Pancreas (tissue), 10 donors: Measurements from ENCODE around the gene CEP63. TPM values are rescaled to one million over a fixed set of nuclear protein-coding genes. Genes with fewer than 3 reads are reported as not detected.

Source experiments
- ATAC-seq, 4 donors: fragments of 200-7000 bp; cut with Tn5 transposase; one replicate each; pipeline versions ENCODE4 v1.8.0 to v1.9.1; 2020; ENCODE audit warnings: mild to moderate bottlenecking in 4 of 4, moderate library complexity in 4 of 4
- DNase-seq, 6 donors: peaks; one replicate each; pipeline ENCODE4 v3.0.0-alpha.2; 2020
- FAIRE-seq: peaks from 2 replicates; lab custom pipeline; 2012; peaks lifted over from hg19 to GRCh38; lab: Jason Lieb, UNC
- H3K27ac ChIP-seq, 4 donors: fragments of 200-600 bp; sonication (generic); 1 replicate in 3 of 4; 2 replicates in 1 of 4; pipeline versions ENCODE4 v1.5.0 to v1.8.0; 2020
- H3K27me3 ChIP-seq, 4 donors: fragments of 200-600 bp; one replicate each; pipeline ENCODE4 v1.8.0; 2021
- H3K36me3 ChIP-seq, 3 donors: fragments of 200-600 bp; sonication (generic) in 1 of 3; one replicate each; pipeline versions ENCODE4 v1.5.0 to v1.8.0; 2020 to 2021
- H3K4me1 ChIP-seq, 3 donors: fragments of 200-600 bp; one replicate each; pipeline ENCODE4 v1.8.0; 2021
- H3K4me3 ChIP-seq, 4 donors: fragments of 200-600 bp; sonication (generic) in 2 of 4; one replicate each; pipeline versions ENCODE4 v1.5.0 to v1.8.0; 2020 to 2021
- H3K9me3 ChIP-seq, 4 donors: fragments of 200-600 bp; one replicate each; pipeline ENCODE4 v1.8.0; 2021
- CTCF ChIP-seq, 4 donors: fragments of 200-600 bp; sonication (generic) in 3 of 4; IDR thresholded peaks; one replicate each; pipeline versions ENCODE4 v1.5.0 to v1.8.0; 2021; ENCODE audit warnings: antibody characterized with exemption in 4 of 4
- WGBS, 2 donors: extraction: QIAGEN DNeasy Blood & Tissue Kit; methylation state at CpG; one replicate each; pipeline ENCODE4 v1.1.7; 2013; 5-methylcytosine and 5-hydroxymethylcytosine counted together
- intact Hi-C, 3 donors: fragments of 100-400 bp; cut with DNase I; formaldehyde crosslinking; loops; one replicate each; pipeline versions ENCODE4 v1.11.1 to v1.14.2; 2022
- polyA plus RNA-seq, 2 donors: library from polyadenylated mRNA; stranded (reverse); fragments of 200-250 nt; gene quantifications; one replicate each; pipeline ENCODE4 v1.2.3, GENCODE V29; 2013
- total RNA-seq, 6 donors: library from RNA; stranded (reverse); fragmentation: NEBNext Ultra II Directional in 4 of 6; extraction: Animal tissue kit (Norgen Biotek cat#: 25700) in 4 of 6; gene quantifications; one replicate each; pipeline versions ENCODE4 v1.2.1 to v1.2.4, GENCODE V29; 2021 to 2023
- donor health status: healthy with polysubstance abuse.
- donor health status: DM: no; HTN: no; CAD: no; lungs with moderate emphysema.
- donor health status: DM: no; HTN: no; CAD: no.
- donor health status: control.
- donor health status: control.
- donor health status: Bipolar disorder and iron deficiency.
- donor health status: DM: yes; HTN: yes; CAD: no.
- donor health status: DM: no; HTN: no; CAD: no.
- donor health status: DM: no; HTN: no; CAD: no.
- donor health status: DM: yes; HTN: yes; CAD: no.

CEP63 gene
- total and polyA plus RNA-seq, 8 donors, result 8.9 to 17.2 (median 11.4) TPM

GRCh38 chr3:134545818-134546217, 60.0 kb downstream of the CEP63 start:
- no peaks in the 10 kb centered on the region for H3K4me1 ChIP-seq
- WGBS, 2 donors, result 95 to 99% methylated on average over 2 of the region's 2 CpGs
- H3K27ac ChIP-seq, result no peak overlapping the region
- DNase-seq (no peak), FAIRE-seq (no peak), ATAC-seq (no peak)
- H3K27me3 ChIP-seq, result no peaks in the 10 kb centered on the region
- H3K36me3 ChIP-seq, result peaks cover 0 to 16% (median 14%) of the 10 kb centered on the region in 3 donors
- intact Hi-C loops, result no loop called here
- no peaks in the 10 kb centered on the region for H3K9me3 ChIP-seq
- no peak for TF ChIP-seq CTCF (IDR thresholded peaks at IDR 0.05)
- H3K4me3 ChIP-seq, result no peak overlapping the region

- Histone ChIP-seq H3K4me3 (no peak overlapping the region), H3K4me1 (no peaks in the 10 kb centered on the region), H3K36me3 (peaks cover 0 to 33% (median 17%) of the 10 kb centered on the region in 3 donors), H3K9me3 (no peaks in the 10 kb centered on the region), H3K27me3 (no peaks in the 10 kb centered on the region), H3K27ac (no peak overlapping the region)
- DNase-seq (no peak), FAIRE-seq (no peak), ATAC-seq (no peak)
- intact Hi-C loops, result no loop called here
- no peak for TF ChIP-seq CTCF (IDR thresholded peaks at IDR 0.05)
Observed at GRCh38 chr3:134552784-134553183, 66.9 kb downstream of the CEP63 start.

- H3K27ac ChIP-seq, result no peak overlapping the region
- ATAC-seq (no peak), DNase-seq (no peak), FAIRE-seq (no peak)
- no peaks in the 10 kb centered on the region for H3K9me3 ChIP-seq
- H3K36me3 ChIP-seq, result peaks cover 0 to 11% (median 0%) of the 10 kb centered on the region in 3 donors
- no peaks in the 10 kb centered on the region for H3K27me3 ChIP-seq
- WGBS, 2 donors, result 96 to 97% methylated on average over 3 of the region's 3 CpGs
- no peak for TF ChIP-seq CTCF (IDR thresholded peaks at IDR 0.05)
- intact Hi-C loops, result no loop called here
- H3K4me3 ChIP-seq, result no peak overlapping the region
- no peaks in the 10 kb centered on the region for H3K4me1 ChIP-seq
Observed at GRCh38 chr3:134559591-134559990, 73.7 kb downstream of the CEP63 start.

- no peaks in the 10 kb centered on the region for H3K27me3 ChIP-seq
- intact Hi-C loops, result no loop called here
- peaks cover 0 to 11% (median 0%) of the 10 kb centered on the region in 3 donors for H3K36me3 ChIP-seq
- H3K9me3 ChIP-seq, result no peaks in the 10 kb centered on the region
- H3K27ac ChIP-seq, result no peak overlapping the region
- ATAC-seq, result no peak
- 93 to 98% methylated on average over 4 of the region's 4 CpGs for WGBS, 2 donors
- no peak overlapping the region for H3K4me3 ChIP-seq
- no peak for TF ChIP-seq CTCF (IDR thresholded peaks at IDR 0.05)
- no peak for FAIRE-seq
- no peaks in the 10 kb centered on the region for H3K4me1 ChIP-seq
- no peak for DNase-seq
Observed at GRCh38 chr3:134562055-134562454, 76.2 kb downstream of the CEP63 start.

- Histone ChIP-seq H3K36me3 (peaks cover 0 to 11% (median 0%) of the 10 kb centered on the region in 3 donors), H3K4me3 (no peak overlapping the region), H3K4me1 (no peaks in the 10 kb centered on the region), H3K27ac (no peak overlapping the region), H3K9me3 (no peaks in the 10 kb centered on the region), H3K27me3 (no peaks in the 10 kb centered on the region)
- no peak for FAIRE-seq
- 94 to 95% methylated on average over 6 of the region's 6 CpGs for WGBS, 2 donors
- TF ChIP-seq CTCF (IDR thresholded peaks at IDR 0.05), result no peak
- no peak for ATAC-seq
- no peak for DNase-seq
- intact Hi-C loops, result no loop called here
Observed at GRCh38 chr3:134563601-134564000, 77.7 kb downstream of the CEP63 start.
